Activated CD8-positive, alpha-beta memory T cell treated with anti-CD3 and anti-CD28 coated beads, Interleukin-2, amount 50 U/mL, for 1 hour (primary cell): ENCODE results near the gene EHD1.
A peak's percentile ranks its signal among the peaks of the same experiment; 100 is the strongest.

Experiments used
- DNase-seq: peaks from one replicate; pipeline ENCODE4 v3.0.0-alpha.2; 2020; ENCODE audit errors: extremely low read depth

The EHD1 gene

DNA sequence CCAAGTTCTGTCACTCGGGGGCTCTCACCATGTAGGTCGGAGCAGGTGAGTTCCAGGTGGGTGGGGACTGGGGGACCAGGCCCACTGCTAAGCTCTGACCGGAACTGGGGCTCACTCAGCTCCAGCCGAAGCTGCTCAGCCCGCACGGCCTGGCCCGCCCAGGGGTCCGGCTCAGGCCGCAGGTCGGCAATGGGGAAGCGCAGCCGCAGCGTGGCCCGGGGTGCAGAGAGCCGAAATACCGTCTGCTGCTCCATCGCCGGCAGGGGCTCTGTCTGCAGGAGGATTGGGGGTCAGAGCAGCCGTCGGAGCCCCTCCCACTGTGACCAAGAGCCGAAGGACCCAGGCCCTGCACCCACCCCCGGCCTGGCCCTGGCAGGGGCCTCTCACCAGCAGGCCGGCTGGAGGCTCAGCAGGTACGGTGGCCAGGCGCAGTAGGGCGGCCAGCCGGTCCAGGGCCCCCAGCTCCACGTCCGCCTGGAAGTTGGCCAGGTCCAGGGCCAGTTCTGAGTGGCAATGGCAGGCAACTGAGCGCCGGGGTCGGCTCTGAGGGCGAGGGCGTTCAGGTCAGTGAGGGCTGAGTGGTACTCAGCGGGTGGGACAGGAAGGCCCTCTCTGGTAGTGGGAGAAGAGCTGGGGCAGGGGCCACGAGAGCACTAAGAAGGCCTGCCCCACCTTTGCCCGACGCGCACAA, 31.4 kb upstream of the EHD1 start:
- no peak for DNase-seq

- no peak for DNase-seq
Measured at GRCh38 chr11:64908766-64909165, 30.3 kb upstream of the EHD1 start.

DNA sequence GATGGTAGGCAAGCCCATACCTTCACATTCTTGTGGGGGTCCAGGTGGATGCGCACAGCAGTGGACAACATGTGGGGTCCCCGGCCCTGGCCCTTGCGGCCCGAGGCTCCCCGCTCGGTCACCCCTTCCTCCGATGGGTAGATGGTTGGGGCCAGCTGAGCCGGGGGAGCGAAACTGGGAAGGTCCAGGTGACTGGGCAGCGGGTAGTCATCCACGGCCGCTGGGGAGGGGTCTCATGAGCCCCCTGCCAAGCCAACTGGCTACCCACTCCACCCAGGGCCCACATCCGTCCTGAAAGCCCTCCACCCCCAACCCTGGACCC, 27.9 kb upstream of the EHD1 start:
- no peak for DNase-seq

- DNase-seq: no peak
Measured at GRCh38 chr11:64905516-64906313, 27.3 kb upstream of the EHD1 start.

- no peak for DNase-seq
Measured at GRCh38 chr11:64903291-64903833, 24.9 kb upstream of the EHD1 start.

DNA sequence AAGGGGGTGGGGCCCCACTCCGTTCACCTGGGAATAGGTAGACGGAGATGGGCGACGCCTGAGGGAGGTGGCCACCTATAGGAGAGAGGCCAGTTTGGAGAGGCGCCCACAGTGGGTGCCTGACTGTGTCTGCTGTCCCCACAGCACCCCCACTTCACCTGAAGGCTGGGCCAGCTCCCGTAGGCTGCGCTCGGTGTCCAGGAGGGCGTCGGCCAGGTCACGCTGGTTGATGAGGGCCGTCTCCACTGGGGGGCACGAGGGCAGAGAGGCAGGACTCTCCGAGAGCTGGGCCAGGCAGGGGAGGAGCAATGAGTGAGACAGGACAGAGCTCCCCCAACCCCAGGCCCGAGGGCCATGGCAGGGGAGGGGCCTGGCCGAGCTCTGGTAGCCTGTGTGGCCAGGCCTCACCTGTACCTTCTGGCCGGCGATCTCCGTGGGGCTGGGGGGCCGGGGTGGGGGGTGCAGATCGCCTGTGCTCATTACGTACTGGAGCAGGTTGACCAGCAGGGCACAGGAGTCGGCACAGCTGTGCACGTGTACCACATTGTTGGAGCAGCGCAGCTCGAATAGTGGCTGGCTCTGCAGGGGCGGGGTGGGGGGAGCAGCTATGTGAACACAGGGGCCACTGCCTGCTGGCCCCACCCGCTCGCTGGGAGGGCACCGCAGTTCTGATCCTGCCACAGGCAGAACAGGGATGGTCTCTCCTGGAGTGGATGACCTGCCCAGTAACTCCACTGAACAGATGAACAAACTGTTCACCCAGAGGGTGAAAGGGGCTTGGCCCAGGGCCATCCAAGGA, 23.9 kb upstream of the EHD1 start:
- DNase-seq: no peak

GRCh38 chr11:64900774-64901173, 22.4 kb upstream of the EHD1 start:
- DNase-seq: no peak

DNA sequence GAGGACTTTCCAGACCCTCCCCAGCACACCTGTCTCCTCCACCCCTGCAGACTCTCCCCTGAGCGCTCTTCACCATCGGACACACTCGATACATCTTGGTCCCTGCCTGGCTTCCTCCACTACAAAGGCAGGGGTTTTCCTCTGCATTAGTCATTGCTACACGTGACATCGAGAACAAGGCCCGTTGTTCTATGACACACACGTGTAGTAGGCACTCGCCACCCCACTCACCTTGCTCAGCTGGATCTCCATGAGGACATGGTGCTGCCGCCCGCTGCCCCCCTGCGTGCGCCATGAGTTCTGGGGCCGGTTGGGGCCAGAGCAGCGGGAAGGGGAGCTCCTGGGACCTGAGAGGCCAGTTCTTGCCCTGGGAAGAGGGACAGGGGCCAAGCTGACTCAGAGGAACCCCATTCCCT, 21.9 kb upstream of the EHD1 start:
- peak; percentile 34 for DNase-seq

GRCh38 chr11:64898541-64898940, 20.1 kb upstream of the EHD1 start:
- no peak for DNase-seq

GRCh38 chr11:64898076-64898445, 19.6 kb upstream of the EHD1 start:
- DNase-seq: no peak

GRCh38 chr11:64897381-64898075, 19.1 kb upstream of the EHD1 start:
- DNase-seq: no peak

- no peak for DNase-seq
Measured at GRCh38 chr11:64896448-64897022, 18.1 kb upstream of the EHD1 start.

GRCh38 chr11:64894812-64895452, 16.5 kb upstream of the EHD1 start:
- DNase-seq: no peak

DNA sequence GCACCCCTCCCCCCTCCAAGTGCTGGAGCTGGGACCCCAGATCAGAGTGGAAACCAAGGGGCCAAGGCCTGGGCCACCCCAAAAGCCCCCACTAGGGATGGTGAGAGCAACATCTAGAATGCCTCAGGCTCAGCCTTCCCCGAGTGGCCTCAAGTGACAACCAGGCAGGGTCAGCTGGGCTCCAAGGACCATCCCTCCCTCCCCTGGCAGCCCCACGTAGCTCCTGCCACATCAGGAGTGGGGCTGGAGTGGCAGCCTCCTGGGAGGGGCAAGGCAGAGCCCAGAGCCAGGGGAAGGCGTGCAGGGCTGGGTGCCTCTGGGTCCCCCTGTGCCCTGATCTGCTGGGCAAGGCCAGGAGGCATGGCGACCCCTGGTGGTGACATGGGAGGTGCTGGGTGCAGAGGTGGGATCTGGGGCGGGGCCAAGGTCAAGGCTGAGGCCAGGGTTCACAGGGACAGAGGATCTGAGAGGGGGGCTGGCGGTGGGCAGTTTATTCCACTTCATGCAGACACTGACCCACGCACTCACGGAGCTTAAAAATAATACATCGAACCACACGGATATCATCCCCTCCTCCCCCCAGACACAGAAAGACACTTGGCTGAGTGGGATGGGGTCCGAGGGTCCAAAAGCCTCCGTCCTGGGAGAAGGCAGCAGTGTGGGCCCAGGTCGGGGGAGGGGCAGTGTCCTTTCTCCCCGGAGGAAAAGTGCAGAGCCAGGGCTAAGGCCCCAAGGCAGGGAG, 15.8 kb upstream of the EHD1 start:
- DNase-seq: peak; percentile 75

GRCh38 chr11:64893194-64894069, 15.0 kb upstream of the EHD1 start:
- no peak for DNase-seq

- no peak for DNase-seq
Measured at GRCh38 chr11:64892838-64893193, 14.4 kb upstream of the EHD1 start.

- no peak for DNase-seq
Measured at GRCh38 chr11:64892411-64892831, 14.0 kb upstream of the EHD1 start.

DNA sequence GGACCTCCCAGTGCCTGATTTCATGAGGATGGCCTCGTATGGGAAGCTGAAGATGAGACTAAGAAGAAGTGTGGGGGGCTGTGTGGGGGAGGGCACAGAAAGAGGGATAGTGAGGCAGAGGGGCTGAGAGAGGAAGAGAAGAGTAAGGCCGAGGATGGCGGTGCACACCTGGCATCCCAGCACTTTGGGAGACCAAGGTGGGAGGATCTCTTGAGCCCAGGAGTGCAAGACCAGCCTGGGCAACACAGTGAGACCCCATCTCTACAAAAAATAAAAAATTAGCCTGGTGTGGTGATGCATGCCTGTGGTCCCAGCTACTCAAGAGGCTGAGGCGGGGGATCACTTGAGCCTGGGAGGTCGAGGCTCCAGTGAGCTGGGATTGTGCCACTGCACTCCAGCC, 13.5 kb upstream of the EHD1 start:
- DNase-seq: no peak

DNA sequence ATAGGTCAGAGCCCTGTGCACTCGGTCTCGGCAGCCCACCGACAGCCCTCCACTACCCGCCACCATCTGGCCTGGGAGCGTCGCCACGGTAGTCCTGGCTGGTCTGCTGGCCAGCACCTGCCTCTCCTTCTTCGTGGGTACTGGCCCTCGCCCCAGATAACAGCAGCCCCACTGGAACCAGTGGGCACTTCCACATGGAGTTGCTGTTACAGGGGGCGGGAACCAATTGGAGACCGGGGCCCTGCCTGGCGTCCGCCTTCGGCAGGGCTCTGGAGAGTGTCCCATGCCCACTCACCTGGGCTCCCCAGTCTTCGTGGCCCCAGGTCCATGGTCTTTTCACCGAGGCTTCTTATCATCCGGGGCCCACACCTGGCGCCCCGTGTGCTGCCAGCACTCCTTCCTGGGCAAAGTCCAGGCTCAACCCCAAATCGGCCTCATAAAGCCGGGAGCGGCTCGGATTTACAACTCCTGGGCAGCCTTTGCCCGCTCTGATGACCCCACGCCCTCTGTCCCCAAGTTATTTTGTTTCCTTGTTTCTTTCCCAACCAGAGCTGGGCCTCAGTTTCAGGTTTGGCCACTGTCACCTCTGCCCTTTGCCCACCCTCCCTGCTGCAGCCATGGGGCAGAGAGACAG, 12.9 kb upstream of the EHD1 start:
- no peak for DNase-seq
